Stimulated activated CD8-positive, alpha-beta memory T cell treated with anti-CD3 and anti-CD28 coated beads, Interleukin-7, amount 100 ng/mL, for 1 hour (primary cell): ENCODE measurements around the gene CRIM1.

Source experiments
- DNase-seq, 2 donors: peaks; one replicate each; pipeline ENCODE4 v3.0.0-alpha.2; 2020; ENCODE audit warnings: low read depth in 2 of 2

CRIM1 gene

GRCh38 chr2:36423619-36424120 lies 68.1 kb downstream of the CRIM1 start:
- DNase-seq, result no peak

- no peak for DNase-seq
Measured at GRCh38 chr2:36425608-36426355, 70.2 kb downstream of the CRIM1 start.

- no peak for DNase-seq
Measured at GRCh38 chr2:36427790-36428243, 72.2 kb downstream of the CRIM1 start.

GRCh38 chr2:36430549-36430948 lies 75.0 kb downstream of the CRIM1 start:
- DNase-seq, result no peak

- no peak for DNase-seq
Measured at GRCh38 chr2:36432479-36432878, 76.9 kb downstream of the CRIM1 start.

- no peak for DNase-seq
Measured at GRCh38 chr2:36433311-36434217, 78.0 kb downstream of the CRIM1 start.

- DNase-seq, result no peak
Measured at GRCh38 chr2:36438449-36438977, 82.9 kb downstream of the CRIM1 start.

- no peak for DNase-seq
Measured at GRCh38 chr2:36439084-36439483, 83.5 kb downstream of the CRIM1 start.

GRCh38 chr2:36441065-36441625 lies 85.6 kb downstream of the CRIM1 start:
- DNase-seq, result no peak

- no peak for DNase-seq
Measured at GRCh38 chr2:36441816-36442215, 86.2 kb downstream of the CRIM1 start.

GRCh38 chr2:36444216-36444936 lies 88.8 kb downstream of the CRIM1 start:
- no peak for DNase-seq

GRCh38 chr2:36445185-36445866 lies 89.7 kb downstream of the CRIM1 start:
- no peak for DNase-seq

GRCh38 chr2:36446294-36446693 lies 90.7 kb downstream of the CRIM1 start:
- no peak for DNase-seq

GRCh38 chr2:36449213-36449612 lies 93.6 kb downstream of the CRIM1 start:
- no peak for DNase-seq

- no peak for DNase-seq
Measured at GRCh38 chr2:36449943-36450392, 94.4 kb downstream of the CRIM1 start.

GRCh38 chr2:36450466-36451196 lies 95.1 kb downstream of the CRIM1 start:
- DNase-seq, result no peak

- no peak for DNase-seq
Measured at GRCh38 chr2:36451512-36451911, 95.9 kb downstream of the CRIM1 start.

- DNase-seq, result no peak
Measured at GRCh38 chr2:36452260-36452659, 96.7 kb downstream of the CRIM1 start.

GRCh38 chr2:36453652-36454051 lies 98.1 kb downstream of the CRIM1 start:
- DNase-seq, result no peak

GRCh38 chr2:36455011-36455410 lies 99.4 kb downstream of the CRIM1 start:
- DNase-seq, result no peak
